ENCODE data around the gene QARS1. TPM values are rescaled to one million over a fixed set of nuclear protein-coding genes. Genes with fewer than 3 reads are reported as not detected.

The QARS1 gene
- 376 TPM for polyA plus RNA-seq (2012; ENCODE audit: insufficient read length, low read depth)

DNA sequence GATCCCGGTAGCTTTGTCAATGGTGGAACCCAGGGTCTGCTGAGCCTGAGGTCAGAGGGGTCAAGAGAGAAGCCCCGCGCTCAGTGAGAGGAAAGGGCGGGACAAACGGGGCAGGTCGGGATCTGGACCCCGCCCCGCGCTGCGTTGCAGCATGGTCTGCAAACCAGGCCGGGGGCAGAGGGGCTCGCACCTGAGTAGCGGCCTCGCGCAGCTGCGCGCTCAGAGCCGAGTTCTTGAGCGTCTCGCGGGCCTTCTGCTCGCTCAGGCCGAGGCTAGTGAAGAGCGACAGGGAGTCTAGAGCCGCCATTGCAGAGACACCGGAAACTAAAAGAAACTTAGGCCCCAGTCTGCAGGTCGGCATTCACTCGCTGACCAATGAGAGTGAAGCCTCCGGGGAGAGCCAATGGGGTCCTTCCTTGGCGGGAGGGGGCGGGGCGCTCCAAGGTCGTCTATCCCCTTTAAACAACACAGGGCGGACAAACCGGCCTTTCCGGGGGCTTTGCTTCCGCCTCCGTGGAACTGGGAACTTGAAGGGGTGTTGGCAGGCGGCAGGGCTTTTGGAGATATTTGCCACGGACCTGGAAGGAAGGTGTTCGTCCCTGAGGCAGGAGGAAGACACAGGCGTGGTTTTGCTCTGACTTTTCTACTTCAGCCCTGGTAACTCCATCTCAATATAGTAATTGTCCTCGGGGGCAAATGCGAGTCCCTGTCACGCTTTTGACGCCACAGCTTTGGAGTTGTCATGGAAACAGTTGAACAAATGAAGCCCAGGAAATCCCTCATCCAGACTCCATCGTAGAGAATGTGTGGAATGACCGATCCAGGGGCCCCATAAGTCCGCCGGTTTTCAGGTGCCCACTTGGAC is at the start of gene QARS1:
Gene QARS1, minus strand, starts transcription at position 331 of the 865 bp plus-strand sequence. Its CDS starts 24 bp downstream, at position 307.
- TF ChIP-seq POLR2AphosphoS5 (IDR thresholded peaks at IDR 0.05; ENCODE audit: low read depth, low read length) = peak; percentile 76
- no peak for TF ChIP-seq FOXP2 (optimal IDR thresholded peaks at IDR 0.05; ENCODE audit: borderline replicate concordance, extremely low read depth, extremely low read length, insufficient read depth)
- TF ChIP-seq, protein P1, sequence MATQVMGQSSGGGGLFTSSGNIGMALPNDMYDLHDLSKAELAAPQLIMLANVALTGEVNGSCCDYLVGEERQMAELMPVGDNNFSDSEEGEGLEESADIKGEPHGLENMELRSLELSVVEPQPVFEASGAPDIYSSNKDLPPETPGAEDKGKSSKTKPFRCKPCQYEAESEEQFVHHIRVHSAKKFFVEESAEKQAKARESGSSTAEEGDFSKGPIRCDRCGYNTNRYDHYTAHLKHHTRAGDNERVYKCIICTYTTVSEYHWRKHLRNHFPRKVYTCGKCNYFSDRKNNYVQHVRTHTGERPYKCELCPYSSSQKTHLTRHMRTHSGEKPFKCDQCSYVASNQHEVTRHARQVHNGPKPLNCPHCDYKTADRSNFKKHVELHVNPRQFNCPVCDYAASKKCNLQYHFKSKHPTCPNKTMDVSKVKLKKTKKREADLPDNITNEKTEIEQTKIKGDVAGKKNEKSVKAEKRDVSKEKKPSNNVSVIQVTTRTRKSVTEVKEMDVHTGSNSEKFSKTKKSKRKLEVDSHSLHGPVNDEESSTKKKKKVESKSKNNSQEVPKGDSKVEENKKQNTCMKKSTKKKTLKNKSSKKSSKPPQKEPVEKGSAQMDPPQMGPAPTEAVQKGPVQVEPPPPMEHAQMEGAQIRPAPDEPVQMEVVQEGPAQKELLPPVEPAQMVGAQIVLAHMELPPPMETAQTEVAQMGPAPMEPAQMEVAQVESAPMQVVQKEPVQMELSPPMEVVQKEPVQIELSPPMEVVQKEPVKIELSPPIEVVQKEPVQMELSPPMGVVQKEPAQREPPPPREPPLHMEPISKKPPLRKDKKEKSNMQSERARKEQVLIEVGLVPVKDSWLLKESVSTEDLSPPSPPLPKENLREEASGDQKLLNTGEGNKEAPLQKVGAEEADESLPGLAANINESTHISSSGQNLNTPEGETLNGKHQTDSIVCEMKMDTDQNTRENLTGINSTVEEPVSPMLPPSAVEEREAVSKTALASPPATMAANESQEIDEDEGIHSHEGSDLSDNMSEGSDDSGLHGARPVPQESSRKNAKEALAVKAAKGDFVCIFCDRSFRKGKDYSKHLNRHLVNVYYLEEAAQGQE (IDR thresholded peaks at IDR 0.05; ENCODE audit: insufficient read depth in 1 of 2, low read depth in 2 of 2, low read length in 2 of 2) = no peak
- TF ChIP-seq TAF1 (IDR thresholded peaks at IDR 0.05; ENCODE audit: borderline replicate concordance, insufficient read depth, low read length) = peak; percentile 70
- TF ChIP-seq SIN3A (IDR thresholded peaks at IDR 0.05; ENCODE audit: borderline replicate concordance, insufficient read depth, low read length) = peak; percentile 71; the same call in 1 of the 2 replicates

GRCh38 chr3:49153349-49153912 is 48.9 kb upstream of the QARS1 start:
- TF ChIP-seq FOXP2 (optimal IDR thresholded peaks at IDR 0.05; ENCODE audit: borderline replicate concordance, extremely low read depth, extremely low read length, insufficient read depth) (no peak), POLR2AphosphoS5 (IDR thresholded peaks at IDR 0.05; ENCODE audit: low read depth, low read length) (no peak), TAF1 (IDR thresholded peaks at IDR 0.05; ENCODE audit: borderline replicate concordance, insufficient read depth, low read length) (no peak), SIN3A (IDR thresholded peaks at IDR 0.05; ENCODE audit: borderline replicate concordance, insufficient read depth, low read length) (no peak)
- TF ChIP-seq, protein P1 (IDR thresholded peaks at IDR 0.05; ENCODE audit: insufficient read depth in 1 of 2, low read depth in 2 of 2, low read length in 2 of 2) = no peak

- TF ChIP-seq SIN3A (IDR thresholded peaks at IDR 0.05; ENCODE audit: borderline replicate concordance, insufficient read depth, low read length) (no peak), POLR2AphosphoS5 (IDR thresholded peaks at IDR 0.05; ENCODE audit: low read depth, low read length) (no peak), FOXP2 (optimal IDR thresholded peaks at IDR 0.05; ENCODE audit: borderline replicate concordance, extremely low read depth, extremely low read length, insufficient read depth) (no peak), TAF1 (IDR thresholded peaks at IDR 0.05; ENCODE audit: borderline replicate concordance, insufficient read depth, low read length) (no peak)
- TF ChIP-seq, protein P1 (IDR thresholded peaks at IDR 0.05; ENCODE audit: insufficient read depth in 1 of 2, low read depth in 2 of 2, low read length in 2 of 2) = no peak
These were observed 47.1 kb upstream of the QARS1 start for GRCh38 chr3:49151610-49152009.

DNA sequence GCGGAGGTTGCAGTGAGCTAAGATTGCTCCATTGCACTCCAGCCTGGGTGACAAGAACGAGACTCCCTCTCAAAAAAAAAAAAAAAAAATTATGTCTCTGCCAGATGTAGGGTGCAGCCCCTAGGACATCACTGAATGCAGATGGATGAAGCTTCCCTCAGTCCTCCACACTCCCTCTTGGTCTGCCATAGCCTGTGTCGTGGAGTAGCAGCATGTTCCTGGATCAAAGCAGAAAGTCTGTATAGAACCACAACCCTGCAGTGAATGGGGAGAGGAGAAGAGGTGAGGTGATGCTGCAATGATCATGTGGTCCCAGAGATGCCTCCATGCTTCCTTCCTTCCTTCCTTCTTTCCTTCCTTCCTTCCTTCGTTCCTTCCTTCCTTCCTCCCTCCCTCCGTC is 43.6 kb upstream of the QARS1 start:
- TF ChIP-seq SIN3A (IDR thresholded peaks at IDR 0.05; ENCODE audit: borderline replicate concordance, insufficient read depth, low read length) = no peak
- no peak for TF ChIP-seq TAF1 (IDR thresholded peaks at IDR 0.05; ENCODE audit: borderline replicate concordance, insufficient read depth, low read length)
- no peak for TF ChIP-seq POLR2AphosphoS5 (IDR thresholded peaks at IDR 0.05; ENCODE audit: low read depth, low read length)
- TF ChIP-seq, protein P1 (IDR thresholded peaks at IDR 0.05; ENCODE audit: insufficient read depth in 1 of 2, low read depth in 2 of 2, low read length in 2 of 2) = no peak
- no peak for TF ChIP-seq FOXP2 (optimal IDR thresholded peaks at IDR 0.05; ENCODE audit: borderline replicate concordance, extremely low read depth, extremely low read length, insufficient read depth)

All from PFSK-1 (cell line).